GM18951 (cell line): ENCODE data around the gene GLRX5.

ENCODE experiments used
- POLR2A ChIP-seq: IDR thresholded peaks from 4 replicates; pipeline ENCODE4 v1.6.1; 2011; ENCODE audit warnings: mild to moderate bottlenecking; ENCODE audit not compliant: insufficient read length, insufficient read depth; ENCODE audit errors: extremely low read depth
- in situ Hi-C: fragments of 300-500 bp; cut with MboI; formaldehyde crosslinking; loops from one replicate; pipeline ENCODE4 v1.12.0; 2022; ENCODE audit warnings: low sequenced_read_pairs, mixed read lengths, inconsistent platforms; ENCODE audit not compliant: unreplicated experiment

Gene GLRX5

GRCh38 chr14:95575840-95576473 lies 41.1 kb downstream of the GLRX5 start:
- in situ Hi-C loops, result loop anchor here (25.0 kb wide), 1 partner anchor 711 kb away; no protein-coding TSS in a partner anchor
- no peak for TF ChIP-seq POLR2A

- TF ChIP-seq POLR2A, result peak; percentile 27
- in situ Hi-C loops, result loop anchor here (25.0 kb wide), 1 partner anchor 710 kb away; no protein-coding TSS in a partner anchor
These were observed 42.4 kb downstream of the GLRX5 start for GRCh38 chr14:95577067-95577800.

GRCh38 chr14:95577870-95578269 lies 43.0 kb downstream of the GLRX5 start:
- no peak for TF ChIP-seq POLR2A
- in situ Hi-C loops, result loop anchor here (25.0 kb wide), 1 partner anchor 709 kb away; no protein-coding TSS in a partner anchor

GRCh38 chr14:95583836-95584617 lies 49.2 kb downstream of the GLRX5 start:
- in situ Hi-C loops, result loop anchor here (25.0 kb wide), 1 partner anchor 703 kb away; no protein-coding TSS in a partner anchor

- in situ Hi-C loops, result loop anchor here (25.0 kb wide), 1 partner anchor 701 kb away; no protein-coding TSS in a partner anchor
These were observed 51.2 kb downstream of the GLRX5 start for GRCh38 chr14:95585953-95586620.

GRCh38 chr14:95591182-95591581 lies 56.3 kb downstream of the GLRX5 start:
- in situ Hi-C loops, result loop anchor here (25.0 kb wide), 1 partner anchor 696 kb away; no protein-coding TSS in a partner anchor

More at GRCh38 chr14:95585953-95586620, 51.2 kb downstream of the GLRX5 start:
- no peak for TF ChIP-seq POLR2A
